ENCODE measurements around the gene AP3B1. TPM values are rescaled to one million over a fixed set of nuclear protein-coding genes. Genes with fewer than 3 reads are reported as not detected.

The AP3B1 gene
- total and polyA plus RNA-seq, 12 donors = 20.0 to 28.3 (median 23.4) TPM

DNA sequence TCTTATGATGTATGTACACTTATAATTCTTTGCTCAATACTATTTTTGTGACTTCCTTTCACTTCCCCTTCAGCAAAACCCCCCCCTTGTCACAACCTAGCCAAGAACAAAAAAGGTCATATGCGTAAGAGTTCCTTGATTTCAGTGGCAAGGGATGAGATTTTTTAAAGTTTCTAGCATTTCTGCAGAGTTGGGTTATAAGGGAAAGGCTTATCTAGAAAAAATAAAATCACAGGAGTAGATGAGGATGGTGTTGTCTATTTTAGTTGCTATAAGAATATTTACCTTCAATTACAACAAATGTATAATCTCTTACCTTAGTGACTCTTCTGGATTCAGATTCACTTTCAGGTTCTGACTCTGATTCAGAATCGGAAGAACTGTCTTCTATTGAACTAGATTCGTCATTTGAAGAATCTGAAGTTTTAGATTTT, 184.6 kb downstream of the AP3B1 start:
- TF ChIP-seq, protein P1, sequence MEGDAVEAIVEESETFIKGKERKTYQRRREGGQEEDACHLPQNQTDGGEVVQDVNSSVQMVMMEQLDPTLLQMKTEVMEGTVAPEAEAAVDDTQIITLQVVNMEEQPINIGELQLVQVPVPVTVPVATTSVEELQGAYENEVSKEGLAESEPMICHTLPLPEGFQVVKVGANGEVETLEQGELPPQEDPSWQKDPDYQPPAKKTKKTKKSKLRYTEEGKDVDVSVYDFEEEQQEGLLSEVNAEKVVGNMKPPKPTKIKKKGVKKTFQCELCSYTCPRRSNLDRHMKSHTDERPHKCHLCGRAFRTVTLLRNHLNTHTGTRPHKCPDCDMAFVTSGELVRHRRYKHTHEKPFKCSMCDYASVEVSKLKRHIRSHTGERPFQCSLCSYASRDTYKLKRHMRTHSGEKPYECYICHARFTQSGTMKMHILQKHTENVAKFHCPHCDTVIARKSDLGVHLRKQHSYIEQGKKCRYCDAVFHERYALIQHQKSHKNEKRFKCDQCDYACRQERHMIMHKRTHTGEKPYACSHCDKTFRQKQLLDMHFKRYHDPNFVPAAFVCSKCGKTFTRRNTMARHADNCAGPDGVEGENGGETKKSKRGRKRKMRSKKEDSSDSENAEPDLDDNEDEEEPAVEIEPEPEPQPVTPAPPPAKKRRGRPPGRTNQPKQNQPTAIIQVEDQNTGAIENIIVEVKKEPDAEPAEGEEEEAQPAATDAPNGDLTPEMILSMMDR (IDR thresholded peaks at IDR 0.05) = no peak
- H3K4me3 ChIP-seq = no peak overlapping the region
- WGBS, 2 donors = 95 to 96% methylated on average over 3 of the region's 3 CpGs
- intact Hi-C loops (cut with DNase I) = no loop called here
- H3K36me3 ChIP-seq = peaks cover 0 to 88% (median 13%) of the 10 kb centered on the region in 9 donors
- no peak for ATAC-seq
- no peaks in the 10 kb centered on the region for H3K27me3 ChIP-seq
- no peaks in the 10 kb centered on the region for H3K4me1 ChIP-seq
- DNase-seq = no peak
- H3K9me3 ChIP-seq = no peaks in the 10 kb centered on the region
- no peak overlapping the region for H3K27ac ChIP-seq

DNA sequence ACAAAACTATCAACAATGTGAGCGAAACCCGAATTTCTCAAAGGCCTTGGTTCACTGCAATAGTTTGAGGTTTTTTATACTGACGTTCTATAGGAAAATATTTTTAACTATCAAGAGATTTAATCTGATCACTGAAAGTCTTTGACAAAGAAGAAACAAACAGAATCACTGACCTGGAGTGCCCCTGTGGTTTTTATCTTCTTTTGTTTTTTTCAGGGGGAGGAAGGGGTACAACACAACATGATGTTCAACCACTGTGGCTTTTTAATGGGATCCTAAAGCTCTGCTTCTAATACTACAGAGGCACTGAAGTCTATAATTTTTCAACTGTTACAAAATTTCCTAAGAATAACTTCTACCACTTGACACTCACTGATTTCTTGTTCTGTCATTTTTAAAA, 185.9 kb downstream of the AP3B1 start:
- 89 to 92% methylated on average over 3 of the region's 3 CpGs for WGBS, 2 donors
- Histone ChIP-seq H3K4me3 (no peak overlapping the region), H3K36me3 (peaks cover 0 to 75% (median 10%) of the 10 kb centered on the region in 9 donors), H3K4me1 (no peaks in the 10 kb centered on the region), H3K9me3 (no peaks in the 10 kb centered on the region), H3K27me3 (no peaks in the 10 kb centered on the region), H3K27ac (no peak overlapping the region)
- TF ChIP-seq, protein P1 (IDR thresholded peaks at IDR 0.05) = no peak
- DNase-seq (no peak), ATAC-seq (no peak)
- intact Hi-C loops (cut with DNase I) = no loop called here

DNA sequence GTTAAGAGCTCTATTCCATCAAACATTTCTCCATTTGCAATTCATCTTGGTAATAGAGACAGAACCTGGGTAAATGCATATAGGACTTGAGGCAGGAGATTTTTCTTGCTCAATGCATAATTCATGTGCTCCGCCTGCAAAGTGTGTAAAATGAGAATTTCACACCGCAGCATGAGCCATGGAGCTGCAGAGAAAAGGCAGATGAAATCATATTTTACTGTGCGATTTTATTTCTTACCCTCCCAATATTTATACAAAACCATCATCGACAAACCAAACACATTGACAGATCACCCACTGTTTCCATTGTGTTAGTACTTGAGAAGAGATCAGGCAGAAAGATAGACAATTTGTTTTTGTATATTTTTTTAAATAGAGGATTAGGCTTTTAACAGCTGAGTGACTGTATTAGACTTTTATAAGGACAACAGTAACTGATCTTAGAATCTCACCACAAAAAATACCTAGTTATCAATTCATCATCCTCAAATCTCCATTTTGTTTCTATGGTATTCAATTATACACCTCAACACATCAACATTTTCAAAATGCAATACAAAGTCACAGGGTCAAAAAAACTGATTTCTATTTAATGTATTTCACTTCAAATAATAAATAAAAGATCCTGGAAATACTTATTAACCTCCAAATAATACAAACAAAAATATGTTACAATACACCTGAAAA, 191.1 kb downstream of the AP3B1 start:
- no peaks in the 10 kb centered on the region for H3K9me3 ChIP-seq
- no peak overlapping the region for H3K4me3 ChIP-seq
- H3K27me3 ChIP-seq = no peaks in the 10 kb centered on the region
- no peaks in the 10 kb centered on the region for H3K4me1 ChIP-seq
- intact Hi-C loops (cut with DNase I) = no loop called here
- ATAC-seq = no peak
- peaks cover 0 to 61% (median 11%) of the 10 kb centered on the region in 9 donors for H3K36me3 ChIP-seq
- WGBS, 2 donors = 90 to 97% methylated on average over 4 of the region's 4 CpGs
- TF ChIP-seq, protein P1 (IDR thresholded peaks at IDR 0.05) = no peak
- H3K27ac ChIP-seq = no peak overlapping the region
- no peak for DNase-seq

DNA sequence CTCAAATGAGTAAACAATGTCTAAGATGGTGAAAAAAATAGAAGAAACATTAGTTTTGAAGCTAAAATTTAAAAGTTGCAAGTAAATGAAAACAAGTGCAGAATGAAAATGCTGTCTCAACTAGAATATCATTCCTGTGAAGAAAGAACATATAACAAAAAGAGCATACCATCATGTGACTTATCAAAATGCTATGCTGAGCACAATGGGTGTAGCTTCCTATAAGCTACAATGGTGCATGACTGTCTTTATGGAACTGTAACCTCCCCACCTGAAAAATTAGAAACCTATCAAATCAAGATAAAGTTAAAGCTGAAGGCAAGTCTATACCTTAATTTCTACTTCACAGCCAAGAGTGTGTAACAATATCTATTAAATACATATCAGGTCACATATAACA, 192.0 kb downstream of the AP3B1 start:
- peaks cover 0 to 58% (median 11%) of the 10 kb centered on the region in 9 donors for H3K36me3 ChIP-seq
- TF ChIP-seq, protein P1 (IDR thresholded peaks at IDR 0.05) = no peak
- H3K9me3 ChIP-seq = no peaks in the 10 kb centered on the region
- no peak overlapping the region for H3K4me3 ChIP-seq
- DNase-seq (no peak), ATAC-seq (no peak)
- H3K4me1 ChIP-seq = no peaks in the 10 kb centered on the region
- no peak overlapping the region for H3K27ac ChIP-seq
- intact Hi-C loops (cut with DNase I) = no loop called here
- H3K27me3 ChIP-seq = no peaks in the 10 kb centered on the region
